GM10847 (cell line): ENCODE results near the gene SDHA.

Experiments used
- POLR2A ChIP-seq: IDR thresholded peaks from 2 replicates; pipeline ENCODE4 v1.6.1; 2011; ENCODE audit not compliant: insufficient read length; ENCODE audit errors: extremely low read depth

SDHA gene

GRCh38 chr5:217494-218456 is at the start of gene SDHA, which contains the start of gene CCDC127:
SDHA (plus strand) TSS chr5:218320; CDS start chr5:218356, 36 bp downstream.
CCDC127 (minus strand) TSS chr5:218153; CDS start chr5:216849, 1,304 bp downstream.
- TF ChIP-seq POLR2A, result peak; percentile 85

GRCh38 chr5:169071-169727 is 48.9 kb upstream of the SDHA start:
- no peak for TF ChIP-seq POLR2A

DNA sequence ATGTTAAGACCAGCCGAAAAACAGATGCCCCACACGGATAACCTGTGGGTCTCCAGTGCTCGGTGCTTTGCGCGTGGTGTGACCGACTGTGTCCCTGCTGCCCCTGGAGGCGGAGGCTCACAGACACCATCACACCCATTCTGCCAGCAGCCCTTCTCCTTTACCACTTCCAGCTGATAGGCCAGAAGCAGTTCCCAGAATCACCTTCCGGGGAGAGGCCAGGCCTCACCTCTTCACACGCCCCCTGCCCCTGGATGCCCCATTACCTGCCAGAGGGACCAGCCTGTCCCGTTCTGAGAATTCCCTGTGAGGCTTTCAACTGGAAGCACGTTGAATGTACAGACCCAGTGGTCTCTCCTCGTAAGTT is 48.4 kb upstream of the SDHA start:
- TF ChIP-seq POLR2A, result no peak

DNA sequence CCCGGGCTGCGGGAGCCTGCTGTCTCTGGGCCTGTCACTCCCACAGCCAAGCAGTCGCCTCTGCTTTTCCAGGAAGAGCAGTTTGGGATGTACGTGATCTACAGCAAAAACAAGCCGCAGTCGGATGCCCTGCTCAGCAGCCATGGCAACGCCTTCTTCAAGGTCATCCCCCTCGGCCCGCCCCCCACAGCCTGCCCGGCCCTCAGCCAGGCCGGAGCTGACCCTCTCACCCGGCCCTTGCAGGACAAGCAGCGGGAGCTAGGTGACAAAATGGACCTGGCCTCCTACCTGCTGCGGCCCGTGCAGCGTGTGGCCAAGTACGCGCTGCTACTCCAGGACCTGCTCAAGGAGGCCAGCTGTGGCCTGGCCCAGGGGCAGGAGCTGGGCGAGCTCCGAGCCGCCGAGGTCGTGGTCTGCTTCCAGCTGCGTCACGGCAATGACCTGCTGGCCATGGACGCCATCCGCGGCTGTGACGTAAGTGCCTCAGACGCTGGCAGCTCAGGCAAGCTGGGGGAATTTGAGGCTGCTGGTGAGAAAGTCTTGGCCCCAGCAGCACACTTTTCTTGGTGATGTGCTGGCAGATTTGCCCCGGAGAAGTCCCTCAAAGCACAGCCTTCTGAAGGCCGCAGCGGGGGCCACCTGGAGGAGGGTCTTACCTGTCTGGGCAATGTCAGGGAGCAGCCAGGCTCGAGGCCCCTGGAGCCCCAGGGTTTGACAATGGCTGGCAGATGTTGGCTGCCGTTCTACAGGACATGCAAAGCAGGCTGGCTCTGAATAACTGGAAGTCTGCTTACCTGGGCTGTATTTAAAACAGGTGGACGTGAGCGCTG is 46.9 kb upstream of the SDHA start:
- TF ChIP-seq POLR2A, result no peak

GRCh38 chr5:171801-172331 is 46.3 kb upstream of the SDHA start:
- TF ChIP-seq POLR2A, result no peak

DNA sequence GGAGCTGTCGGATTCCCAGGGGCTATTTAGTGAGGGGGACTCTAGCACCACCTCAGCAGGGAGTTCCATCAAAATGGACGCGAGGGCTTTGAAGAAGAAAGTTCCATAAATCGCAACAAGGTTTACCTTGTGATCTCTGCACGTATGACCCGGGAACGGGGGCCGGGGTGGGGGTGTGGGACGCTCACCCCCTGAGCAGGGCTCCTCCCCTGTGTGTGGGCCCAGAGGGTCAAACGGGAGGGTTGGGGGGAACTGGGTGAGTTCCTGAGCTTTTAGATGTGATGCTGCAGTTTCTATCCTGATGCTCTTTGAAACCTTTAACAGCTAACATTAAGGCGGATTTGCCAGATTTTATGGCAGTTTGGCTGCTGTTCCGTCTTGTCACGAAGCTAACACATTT is 45.7 kb upstream of the SDHA start:
- TF ChIP-seq POLR2A, result no peak

DNA sequence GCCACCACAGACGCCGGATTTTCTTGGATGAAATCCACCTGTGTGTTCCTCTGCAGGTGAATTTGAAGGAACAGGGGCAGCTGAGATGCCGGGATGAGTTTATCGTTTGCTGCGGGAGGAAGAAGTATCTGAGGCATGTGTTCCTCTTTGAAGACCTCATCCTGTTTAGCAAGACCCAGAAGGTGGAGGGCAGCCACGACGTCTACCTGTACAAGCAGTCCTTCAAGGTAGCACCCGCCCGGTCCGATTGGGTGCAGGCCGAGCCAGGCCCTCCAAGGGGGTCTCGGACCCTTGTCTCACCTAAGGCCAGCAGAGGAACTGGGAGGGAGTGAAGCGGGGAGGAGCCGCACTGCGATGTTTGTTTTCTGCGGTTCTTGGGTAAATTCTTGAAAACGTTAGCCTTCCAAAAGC is 45.3 kb upstream of the SDHA start:
- TF ChIP-seq POLR2A, result no peak

- no peak for TF ChIP-seq POLR2A
Measured at GRCh38 chr5:173392-174290, 44.5 kb upstream of the SDHA start.

DNA sequence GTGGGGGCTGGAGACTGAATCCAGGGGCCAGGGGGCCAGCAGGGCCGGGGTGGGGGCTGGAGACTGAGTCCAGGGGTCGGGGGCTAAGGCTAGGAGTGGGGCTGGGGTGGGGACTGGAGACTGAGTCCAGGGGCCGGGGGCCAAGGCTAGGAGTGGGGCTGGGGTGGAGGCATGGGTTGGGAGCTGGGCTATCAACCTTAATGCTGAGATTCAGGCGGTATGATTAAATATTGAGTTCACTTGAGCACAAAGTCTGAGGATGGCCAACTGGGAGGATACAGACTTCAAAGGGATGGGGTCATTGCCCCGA is 43.9 kb upstream of the SDHA start:
- TF ChIP-seq POLR2A, result no peak

DNA sequence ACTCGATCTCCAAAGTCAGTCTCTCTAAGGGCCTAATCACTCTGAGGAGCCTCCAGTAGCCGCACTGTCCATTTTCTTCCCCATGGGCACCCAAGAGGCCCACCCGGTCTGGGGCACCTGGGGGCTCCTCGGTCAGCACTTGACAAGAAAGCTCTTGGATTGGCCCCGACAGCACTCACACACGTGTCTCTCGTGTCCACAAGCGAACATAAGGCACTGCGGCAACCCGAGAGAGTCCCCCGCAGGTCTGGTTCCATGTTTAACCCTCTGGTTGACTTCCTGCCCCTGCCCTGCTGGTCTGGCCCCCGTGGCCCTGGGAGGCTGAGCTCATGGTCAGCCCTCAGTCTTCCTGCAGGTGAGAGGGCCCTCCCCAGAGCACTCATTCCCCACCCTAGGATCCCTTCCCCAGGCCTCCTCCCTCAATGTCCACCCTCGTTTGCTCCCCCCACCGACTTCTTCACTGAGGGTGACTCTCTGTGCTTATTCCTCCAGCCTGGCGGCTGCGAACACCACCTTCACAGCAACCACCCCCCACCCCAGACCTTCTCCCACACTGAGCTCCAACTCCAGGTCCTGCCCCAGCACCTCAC is 43.1 kb upstream of the SDHA start:
- TF ChIP-seq POLR2A, result no peak

DNA sequence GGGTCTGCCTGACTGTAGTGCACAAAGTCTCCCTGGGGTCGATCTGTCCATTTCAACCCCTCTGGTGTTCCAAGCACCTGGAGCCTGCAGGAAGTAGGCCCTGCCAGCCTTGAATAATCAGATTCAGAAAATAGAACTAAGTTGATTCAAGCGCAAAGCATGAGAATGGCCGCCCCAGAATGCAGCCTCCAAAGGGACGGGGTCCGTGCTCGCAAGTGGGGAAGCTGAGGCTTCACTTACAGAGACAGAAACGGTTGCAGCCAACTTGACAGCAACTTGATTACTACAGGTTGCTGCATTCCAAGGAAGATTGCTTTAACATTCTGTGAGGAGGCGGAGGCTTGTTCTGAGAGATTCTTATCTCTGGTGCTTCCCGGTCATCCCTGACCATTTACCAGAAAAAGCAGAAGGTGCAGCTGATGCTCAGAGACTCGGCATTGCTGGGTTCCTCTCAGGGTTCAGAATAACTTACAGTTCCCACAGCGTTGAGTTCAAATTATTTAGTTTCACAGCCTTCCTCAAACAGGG is 41.8 kb upstream of the SDHA start:
- no peak for TF ChIP-seq POLR2A

- TF ChIP-seq POLR2A, result no peak
Measured at GRCh38 chr5:178110-178509, 40.0 kb upstream of the SDHA start.

GRCh38 chr5:179401-179800 is 38.7 kb upstream of the SDHA start:
- TF ChIP-seq POLR2A, result no peak
